HUES64 (cell line): ENCODE data around the gene RAB8A.
A peak's percentile ranks its signal among the peaks of the same experiment; 100 is the strongest.
"Not testable (repeated sequence)": the region's sequence is repeated elsewhere in the genome, so short reads cannot be mapped to it uniquely, and the experiment has no call there.

Source experiments
- H3K27ac ChIP-seq: 2 replicates; pipeline ENCODE4 v1.7.0; 2013; ENCODE audit warnings: low read depth, low read length, inconsistent platforms
- H3K27me3 ChIP-seq: 2 replicates; pipeline ENCODE4 v1.6.1; 2013; ENCODE audit warnings: mild to moderate bottlenecking, low read length; ENCODE audit not compliant: insufficient read depth
- H3K36me3 ChIP-seq: 2 replicates; pipeline ENCODE4 v1.6.1; 2013; ENCODE audit warnings: mild to moderate bottlenecking, low read length; ENCODE audit not compliant: insufficient read depth
- H3K4me1 ChIP-seq: 2 replicates; pipeline ENCODE4 v1.6.1; 2013; ENCODE audit warnings: mild to moderate bottlenecking, low read length, moderate library complexity; ENCODE audit not compliant: insufficient read depth
- H3K4me3 ChIP-seq: 2 replicates; pipeline ENCODE4 v1.5.1; 2013; ENCODE audit warnings: mild to moderate bottlenecking, low read length, moderate library complexity
- H3K9ac ChIP-seq: 2 replicates; pipeline ENCODE4 v1.6.1; 2013; ENCODE audit warnings: mild to moderate bottlenecking, low read depth, low read length
- H3K9me3 ChIP-seq: 2 replicates; pipeline ENCODE4 v1.6.1; 2013; ENCODE audit warnings: low read depth, low read length; ENCODE audit not compliant: insufficient read depth
- WGBS: fragments of 150-250, 120-280 bp; methylation state at CpG from one replicate; pipeline ENCODE4 v1.1.7; 2013; ENCODE audit warnings: missing lambda C conversion rate; 5-methylcytosine and 5-hydroxymethylcytosine counted together

Gene RAB8A

GRCh38 chr19:16098821-16099220 lies 12.9 kb upstream of the RAB8A start:
- Histone ChIP-seq H3K4me1 (no peaks in the 10 kb centered on the region), H3K27ac (no peak overlapping the region), H3K36me3 (peaks cover 97% of the 10 kb centered on the region)

GRCh38 chr19:16099314-16099965 lies 12.2 kb upstream of the RAB8A start:
- 91% methylated on average over 7 of the region's 8 CpGs for WGBS
- peaks cover 91% of the 10 kb centered on the region for H3K36me3 ChIP-seq
- not testable (repeated sequence) for H3K4me1 ChIP-seq, H3K4me3 ChIP-seq, H3K27me3 ChIP-seq, H3K27ac ChIP-seq, H3K9me3 ChIP-seq, H3K9ac ChIP-seq

More at GRCh38 chr19:16098821-16099220, 12.9 kb upstream of the RAB8A start:
- Histone ChIP-seq H3K27me3 (no peaks in the 10 kb centered on the region), H3K9ac (no peak overlapping the region), H3K9me3 (no peaks in the 10 kb centered on the region), H3K4me3 (no peak overlapping the region)
- 92% methylated on average over 5 of the region's 6 CpGs for WGBS

GRCh38 chr19:16100524-16100923 lies 11.2 kb upstream of the RAB8A start:
- H3K36me3 ChIP-seq, result peaks cover 80% of the 10 kb centered on the region
- H3K4me1 ChIP-seq, result no peaks in the 10 kb centered on the region
- H3K27ac ChIP-seq, result no peak overlapping the region
- no peaks in the 10 kb centered on the region for H3K9me3 ChIP-seq
- H3K27me3 ChIP-seq, result no peaks in the 10 kb centered on the region
- no peak overlapping the region for H3K4me3 ChIP-seq
- H3K9ac ChIP-seq, result no peak overlapping the region
- over 99% methylated on average over 4 of the region's 4 CpGs for WGBS

DNA sequence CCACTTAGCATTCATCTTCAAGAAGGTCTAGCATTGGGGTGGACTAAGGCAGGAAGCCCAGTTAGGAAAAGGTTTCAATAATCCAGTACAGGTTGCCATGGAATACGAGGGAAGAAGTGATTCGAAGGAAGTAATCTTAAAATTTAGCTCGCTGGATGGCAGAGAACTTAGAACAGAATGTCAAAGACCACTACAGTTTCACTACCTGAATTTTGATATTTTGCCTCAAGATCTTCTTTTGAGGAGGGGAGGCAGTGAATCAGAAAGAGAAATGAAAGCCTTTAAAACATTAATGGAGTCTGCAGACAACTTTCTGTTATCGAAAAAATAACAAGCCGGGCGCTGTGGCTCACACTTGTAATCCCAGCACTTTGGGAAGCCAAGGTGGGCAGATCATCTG lies 7.0 kb upstream of the RAB8A start:
- no peak overlapping the region for H3K27ac ChIP-seq
- 93% methylated on average over 6 of the region's 6 CpGs for WGBS

GRCh38 chr19:16106121-16106520 lies 5.6 kb upstream of the RAB8A start:
- 30% methylated on average over 3 of the region's 3 CpGs for WGBS

More for the DNA sequence above, 7.0 kb upstream of the RAB8A start:
- H3K9ac ChIP-seq, result no peak overlapping the region
- H3K4me1 ChIP-seq, result peaks cover 5% of the 10 kb centered on the region; the same call in 1 of the 2 replicates
- no peak overlapping the region for H3K4me3 ChIP-seq
- H3K36me3 ChIP-seq, result peaks cover 40% of the 10 kb centered on the region
- H3K27me3 ChIP-seq, result no peaks in the 10 kb centered on the region
- no peaks in the 10 kb centered on the region for H3K9me3 ChIP-seq

DNA sequence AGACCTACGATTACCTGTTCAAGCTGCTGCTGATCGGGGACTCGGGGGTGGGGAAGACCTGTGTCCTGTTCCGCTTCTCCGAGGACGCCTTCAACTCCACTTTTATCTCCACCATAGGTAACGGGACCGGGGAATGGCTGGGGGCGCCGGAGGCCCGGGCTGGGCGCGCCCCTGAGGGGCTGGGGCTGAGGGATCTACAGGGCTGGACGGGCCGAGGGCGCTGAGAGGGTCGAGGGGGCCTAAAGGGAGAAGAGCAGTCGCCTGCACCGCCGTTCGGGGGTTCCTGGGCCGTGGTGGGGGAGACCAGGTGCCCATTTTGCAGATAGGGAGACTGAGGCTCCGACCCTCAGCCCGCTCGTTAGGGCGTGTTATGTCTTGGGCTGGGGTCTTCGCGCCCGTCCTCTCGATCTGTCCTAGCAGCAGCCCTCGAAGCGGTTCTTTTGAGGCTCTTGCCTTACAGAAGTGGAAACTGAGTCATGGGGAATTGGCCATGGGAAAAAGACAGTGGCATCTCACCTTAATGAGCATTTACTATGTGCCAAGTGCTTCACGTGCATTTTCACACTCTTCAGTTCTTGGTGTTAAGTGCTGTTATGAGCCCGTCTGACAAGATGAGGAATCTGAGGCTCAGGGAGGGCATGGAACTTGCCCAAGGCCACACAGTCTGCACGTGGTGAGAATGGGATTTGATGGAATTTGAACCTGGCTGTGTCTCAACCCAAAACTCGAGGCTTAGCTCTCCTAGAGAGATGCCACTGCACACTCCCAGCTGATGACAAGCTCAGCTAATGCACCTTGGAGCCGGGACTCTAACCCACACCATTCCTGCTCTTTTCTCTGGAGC lies 442 bp downstream of the RAB8A start:
- Histone ChIP-seq H3K4me1 (peaks cover 7% of the 10 kb centered on the region; the same call in 1 of the 2 replicates), H3K27me3 (no peaks in the 10 kb centered on the region), H3K36me3 (peaks cover 23% of the 10 kb centered on the region), H3K4me3 (peak overlapping the region; percentile 91), H3K27ac (peak overlapping the region; percentile 84), H3K9me3 (no peaks in the 10 kb centered on the region), H3K9ac (peak overlapping the region; percentile 86)
- 5% methylated on average over 35 of the region's 37 CpGs for WGBS

More at GRCh38 chr19:16106121-16106520, 5.6 kb upstream of the RAB8A start:
- Histone ChIP-seq H3K27ac (0 out of 2 replicates have a peak overlapping the region, but pooled peaks have one; percentile 2), H3K27me3 (no peaks in the 10 kb centered on the region), H3K9me3 (no peaks in the 10 kb centered on the region), H3K4me1 (peaks cover 5% of the 10 kb centered on the region; the same call in 1 of the 2 replicates), H3K4me3 (no peak overlapping the region), H3K9ac (no peak overlapping the region), H3K36me3 (peaks cover 26% of the 10 kb centered on the region)

DNA sequence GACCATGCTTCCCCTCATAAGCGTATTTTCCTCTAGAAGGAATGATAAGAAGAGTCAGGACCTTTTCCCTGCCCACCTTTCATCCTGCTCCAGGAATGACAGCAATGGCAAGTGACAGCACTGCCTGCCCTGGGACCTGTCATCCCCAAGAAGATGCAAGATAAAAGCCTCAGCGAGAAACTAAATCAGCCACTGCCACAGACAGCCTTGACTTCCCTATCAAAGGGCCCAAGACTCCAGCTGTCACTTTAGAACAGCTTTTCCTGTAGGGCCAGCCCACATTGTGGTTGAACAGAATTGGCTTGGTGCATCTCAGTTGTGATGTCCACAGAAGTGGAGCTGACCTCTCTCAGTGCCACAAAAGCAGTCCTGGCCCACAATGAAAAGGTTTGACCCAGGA lies 1.1 kb downstream of the RAB8A start:
- H3K4me3 ChIP-seq, result peak overlapping the region; percentile 91
- no peak overlapping the region for H3K27ac ChIP-seq
- H3K27me3 ChIP-seq, result no peaks in the 10 kb centered on the region

DNA sequence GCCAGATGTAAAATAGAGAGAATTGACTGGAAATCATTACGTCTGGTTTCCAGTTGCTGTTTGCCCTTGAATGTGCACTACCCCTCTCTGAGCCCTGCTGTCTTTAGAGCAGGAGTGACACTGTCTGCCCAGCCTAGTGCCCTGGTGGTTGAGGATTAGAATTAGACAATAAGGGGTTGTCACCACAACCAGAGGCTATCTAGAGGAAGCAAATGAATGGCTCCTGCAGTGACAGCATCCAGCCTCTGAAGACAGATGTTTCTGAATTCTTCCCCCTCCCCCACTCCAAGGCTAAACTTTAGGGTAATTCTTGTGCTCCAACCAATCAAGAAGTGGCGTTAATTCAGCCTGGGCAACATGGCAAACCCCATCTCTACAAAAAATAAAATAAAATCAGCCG lies 2.0 kb downstream of the RAB8A start:
- H3K27me3 ChIP-seq, result no peaks in the 10 kb centered on the region
- no peak overlapping the region for H3K9ac ChIP-seq
- peaks cover 4% of the 10 kb centered on the region; the same call in 1 of the 2 replicates for H3K4me1 ChIP-seq
- H3K4me3 ChIP-seq, result no peak overlapping the region
- peaks cover 32% of the 10 kb centered on the region for H3K36me3 ChIP-seq
- no peaks in the 10 kb centered on the region for H3K9me3 ChIP-seq
- WGBS, result 66% methylated on average over 3 of the region's 3 CpGs
- no peak overlapping the region for H3K27ac ChIP-seq

More for the DNA sequence above, 1.1 kb downstream of the RAB8A start:
- Histone ChIP-seq H3K9me3 (no peaks in the 10 kb centered on the region), H3K9ac (peak overlapping the region; percentile 86; the same call in 1 of the 2 replicates), H3K4me1 (peaks cover 4% of the 10 kb centered on the region; the same call in 1 of the 2 replicates), H3K36me3 (peaks cover 23% of the 10 kb centered on the region)
- 48% methylated on average over 2 of the region's 2 CpGs for WGBS

GRCh38 chr19:16115301-16116039 lies 3.8 kb downstream of the RAB8A start:
- Histone ChIP-seq H3K9me3 (no peaks in the 10 kb centered on the region), H3K27me3 (no peaks in the 10 kb centered on the region), H3K36me3 (peaks cover 47% of the 10 kb centered on the region), H3K27ac (no peak overlapping the region), H3K9ac (no peak overlapping the region), H3K4me1 (peaks cover 4% of the 10 kb centered on the region; the same call in 1 of the 2 replicates), H3K4me3 (no peak overlapping the region)
- 93% methylated on average over 9 of the region's 9 CpGs for WGBS

DNA sequence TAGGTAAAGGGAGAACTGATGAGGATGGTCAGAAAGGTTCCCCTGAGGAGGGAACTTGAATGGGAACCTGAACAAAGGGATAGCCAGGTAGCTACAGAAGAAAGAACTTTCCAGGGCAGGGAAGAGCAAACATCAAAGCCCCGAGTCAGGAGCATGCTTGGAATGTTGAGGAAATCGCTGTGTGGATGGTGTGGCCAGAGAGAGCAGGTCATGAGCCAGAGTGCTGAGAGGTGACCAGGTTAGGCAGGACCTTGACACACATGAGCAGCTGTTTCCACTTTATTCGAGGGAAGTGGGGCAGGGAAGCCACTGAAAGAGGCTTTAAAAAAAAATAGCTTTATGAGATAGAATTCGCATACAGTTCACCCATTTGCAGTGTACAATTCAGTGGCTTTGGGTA lies 4.4 kb downstream of the RAB8A start:
- H3K4me3 ChIP-seq, result no peak overlapping the region
- H3K27ac ChIP-seq, result no peak overlapping the region
- no peaks in the 10 kb centered on the region for H3K27me3 ChIP-seq
- H3K36me3 ChIP-seq, result peaks cover 51% of the 10 kb centered on the region
- 89% methylated on average over 4 of the region's 4 CpGs for WGBS
- no peaks in the 10 kb centered on the region for H3K9me3 ChIP-seq
- H3K9ac ChIP-seq, result no peak overlapping the region
- H3K4me1 ChIP-seq, result peaks cover 4% of the 10 kb centered on the region; the same call in 1 of the 2 replicates
